HG03196 (cell line): ENCODE measurements around the gene FBXO31.
"Not testable (repeated sequence)": the region's sequence is repeated elsewhere in the genome, so short reads cannot be mapped to it uniquely, and the experiment has no call there.

ENCODE experiments used
- ATAC-seq: cut with Tn5 transposase; IDR thresholded peaks from one replicate; pipeline ENCODE4 v1.9.1; 2021; ENCODE audit not compliant: unreplicated experiment

The FBXO31 gene

DNA sequence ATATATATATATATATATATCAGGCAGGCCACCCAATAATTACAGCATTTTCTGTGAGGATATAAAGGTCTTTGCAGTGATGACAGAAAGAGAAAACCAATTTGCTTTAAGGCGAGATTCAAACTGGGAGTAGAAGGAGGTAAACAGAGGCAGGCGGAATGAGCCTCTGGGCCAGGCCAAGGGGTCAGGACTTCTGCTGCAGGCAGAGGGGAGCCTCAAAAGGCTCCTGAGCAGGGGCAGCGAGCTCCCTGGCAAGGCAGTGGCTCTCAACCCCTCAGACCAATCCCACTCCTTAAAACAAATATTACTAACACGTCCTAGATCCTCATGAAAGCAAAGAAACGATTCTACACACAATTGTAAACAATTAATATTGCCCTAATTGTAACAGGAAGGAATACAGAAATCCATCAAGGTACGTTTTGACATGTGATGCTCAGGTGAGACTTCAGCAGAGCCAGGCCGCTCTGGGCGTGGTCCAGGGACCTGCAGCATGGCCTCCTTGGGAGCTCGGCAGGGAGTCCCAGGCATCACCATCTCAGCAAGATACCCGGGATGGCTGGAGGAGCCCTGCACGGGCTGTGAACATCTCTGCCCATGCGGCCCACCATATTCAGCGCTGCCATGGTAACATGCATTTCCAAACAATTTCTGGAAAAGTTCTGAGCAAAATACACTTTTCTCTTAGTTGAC lies 18.4 kb downstream of the FBXO31 start:
- ATAC-seq: no peak

DNA sequence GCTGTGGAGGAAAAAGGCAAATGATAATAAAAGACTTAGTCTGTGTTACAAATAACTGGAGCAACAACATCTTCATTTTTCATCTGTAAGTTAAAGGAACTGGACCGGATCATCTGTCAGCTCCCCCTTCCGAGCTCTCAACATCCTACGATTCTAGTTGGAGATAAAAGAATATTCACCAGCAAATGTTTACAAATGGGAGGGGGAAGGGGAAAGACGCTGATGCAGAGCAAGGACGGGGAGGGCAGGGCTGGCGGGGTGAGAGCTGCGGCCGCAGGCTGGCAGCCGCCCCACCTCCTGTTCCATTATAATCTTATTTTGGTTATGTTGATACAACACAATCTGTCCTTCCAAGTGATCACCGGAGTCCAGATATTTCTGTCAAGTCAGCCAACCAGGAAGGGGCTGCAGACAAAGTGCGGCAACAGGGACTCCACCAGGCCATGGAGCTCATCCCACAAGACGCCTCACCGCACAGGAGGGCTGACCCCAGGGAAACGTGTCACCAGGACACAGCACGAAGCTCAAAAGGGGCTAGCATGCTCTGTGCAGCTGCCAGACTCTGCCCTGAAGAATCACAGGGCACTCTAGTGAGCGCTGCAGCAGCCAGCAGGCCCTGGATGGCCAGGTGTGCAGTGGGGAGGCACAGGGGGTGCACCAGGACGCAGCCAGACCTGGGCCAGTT lies 19.7 kb downstream of the FBXO31 start:
- ATAC-seq: no peak

GRCh38 chr16:87362828-87363559 lies 20.6 kb downstream of the FBXO31 start:
- ATAC-seq: not testable (repeated sequence)

DNA sequence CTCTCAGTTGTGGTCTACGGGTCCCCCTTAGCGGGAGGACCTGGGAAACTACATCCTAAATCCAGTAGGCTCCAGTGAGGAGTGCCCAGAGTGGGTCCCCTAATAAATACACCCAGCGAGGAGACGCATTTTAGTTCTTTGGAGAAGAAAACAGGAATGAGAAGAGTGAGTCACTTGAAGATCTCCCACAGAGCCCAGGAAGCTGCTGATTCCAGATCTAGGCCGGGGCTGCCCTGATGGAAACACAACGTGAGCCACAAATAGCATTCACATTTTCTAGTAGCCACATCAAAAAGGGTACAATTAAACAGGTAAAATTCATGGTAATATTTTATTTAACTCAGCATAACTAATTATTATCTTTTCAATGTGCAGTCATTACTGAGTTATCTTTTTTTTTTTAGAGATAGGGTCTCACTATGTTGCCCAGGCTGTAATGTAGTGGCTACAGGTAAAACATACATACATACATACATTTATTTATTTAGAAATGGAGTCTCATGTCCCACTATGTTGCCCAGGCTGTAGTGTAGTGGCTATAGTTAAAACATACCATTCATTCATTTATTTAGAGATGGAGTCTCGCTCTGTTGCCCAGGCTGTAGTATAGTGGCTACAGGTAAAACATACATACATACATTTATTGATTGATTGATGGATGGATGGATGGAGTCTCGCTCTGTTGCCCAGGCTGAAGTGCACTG lies 21.5 kb downstream of the FBXO31 start:
- no peak for ATAC-seq

DNA sequence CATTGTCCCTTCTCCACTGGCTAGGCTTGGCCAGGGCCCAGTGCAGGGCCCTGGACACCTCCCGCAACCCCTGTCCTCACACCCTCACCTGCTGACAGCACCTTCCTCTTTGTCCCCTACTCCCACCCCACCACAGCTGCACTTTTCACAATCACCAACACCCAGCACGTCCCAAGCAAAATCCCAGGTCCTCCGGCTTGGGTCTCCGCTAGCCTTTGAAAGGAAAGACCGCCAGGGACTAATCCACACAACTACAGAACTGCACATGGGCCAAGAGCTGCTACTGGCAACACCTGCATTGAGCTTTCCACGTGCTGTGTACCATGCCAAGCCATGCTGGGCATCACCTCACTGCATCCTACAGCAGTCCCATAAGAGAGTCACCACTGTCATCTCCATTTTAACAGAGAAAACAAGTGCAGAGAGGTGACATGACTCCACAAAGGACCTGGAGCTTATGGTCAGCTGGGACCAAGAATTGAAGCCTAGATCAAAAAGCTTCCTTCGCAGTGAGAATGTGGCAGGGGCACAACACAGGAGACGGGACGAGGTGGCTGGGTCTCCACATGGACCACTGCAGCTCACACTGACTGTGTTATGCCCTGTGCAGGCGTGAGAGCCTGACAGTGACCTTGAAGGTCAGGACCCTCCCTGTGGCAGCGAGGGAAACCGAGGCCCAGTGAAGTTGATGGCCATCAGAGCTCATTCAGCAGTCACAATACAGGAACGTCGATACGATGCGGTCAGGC lies 22.5 kb downstream of the FBXO31 start:
- no peak for ATAC-seq

- no peak for ATAC-seq
These were observed 24.5 kb downstream of the FBXO31 start for GRCh38 chr16:87359121-87359520.

DNA sequence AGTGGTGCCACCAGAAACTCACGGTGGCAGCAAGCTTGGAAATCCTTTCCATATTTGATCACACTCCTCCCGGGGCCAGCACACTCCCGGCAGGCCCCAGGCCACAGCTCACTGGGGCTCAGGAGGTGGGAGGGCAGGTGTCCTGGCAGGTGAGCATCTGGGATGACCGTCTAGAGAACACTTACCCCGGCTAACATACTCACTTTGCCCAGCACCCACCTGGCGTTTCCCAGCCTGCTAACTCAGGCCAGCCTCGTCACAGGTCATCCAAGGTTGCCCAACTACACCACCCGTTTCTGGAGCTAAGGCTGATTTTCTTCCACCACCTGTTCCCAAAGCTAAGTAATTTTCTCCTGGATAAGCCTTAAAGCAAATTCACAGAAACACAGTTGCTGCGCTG lies 24.9 kb downstream of the FBXO31 start:
- no peak for ATAC-seq

DNA sequence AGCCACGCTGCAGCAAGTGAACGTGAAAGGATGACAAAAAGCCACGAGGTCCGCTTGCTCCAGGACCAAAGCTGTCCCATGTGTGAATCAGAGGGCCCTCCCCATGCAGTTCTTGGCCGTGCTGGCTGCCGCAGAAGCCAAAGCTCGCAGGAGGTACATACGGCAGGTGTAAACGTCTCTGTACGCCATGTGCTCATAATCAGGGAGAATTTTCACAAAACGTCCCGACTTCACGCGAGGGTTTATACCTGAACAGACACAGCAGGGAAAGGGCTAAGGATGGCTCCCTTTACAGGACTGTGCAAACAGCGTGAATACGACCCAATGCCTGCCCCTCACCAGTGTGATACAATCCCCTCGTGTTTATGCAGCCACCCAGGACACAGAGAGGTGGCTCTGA lies 25.3 kb downstream of the FBXO31 start:
- ATAC-seq: no peak

- no peak for ATAC-seq
These were observed 27.1 kb downstream of the FBXO31 start for GRCh38 chr16:87356491-87356853.

DNA sequence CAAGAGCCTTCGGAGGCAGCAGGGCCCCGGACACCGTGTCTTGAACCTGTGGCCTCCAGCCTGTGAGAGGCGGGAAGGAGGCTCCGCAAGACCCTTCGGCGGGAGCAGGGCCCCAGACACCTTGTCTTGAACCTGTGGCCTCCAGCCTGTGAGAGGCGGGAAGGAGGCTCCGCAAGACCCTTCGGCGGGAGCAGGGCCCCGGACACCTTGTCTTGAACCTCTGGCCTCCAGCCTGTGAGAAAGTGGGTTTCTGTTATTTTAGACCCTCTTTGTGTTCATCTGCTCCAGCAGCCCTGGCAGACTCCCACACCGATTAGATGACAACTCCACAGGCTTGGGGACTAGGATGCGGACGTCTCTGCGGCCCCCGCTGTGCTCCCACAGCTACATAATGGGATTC lies 30.0 kb downstream of the FBXO31 start:
- no peak for ATAC-seq

DNA sequence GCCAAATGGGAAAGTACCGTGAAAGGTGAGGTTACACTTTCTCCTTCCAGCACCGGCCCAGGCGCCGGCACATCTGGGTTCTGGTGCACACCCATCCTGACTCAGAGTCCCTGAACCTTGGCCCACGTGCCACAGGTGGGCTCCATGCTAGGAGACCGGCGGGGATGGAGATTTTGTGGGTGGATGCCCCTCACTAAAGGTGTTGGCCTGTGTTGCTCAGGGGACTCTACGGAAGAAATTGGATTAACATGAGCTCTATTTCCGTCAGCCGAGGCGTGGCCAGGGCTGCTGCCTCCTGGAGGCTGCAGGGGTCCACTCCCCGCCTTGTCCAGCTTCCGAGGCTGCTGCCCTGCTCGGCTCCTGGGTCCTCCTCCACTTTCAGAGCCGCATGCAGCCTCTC lies 30.8 kb downstream of the FBXO31 start:
- no peak for ATAC-seq

- ATAC-seq: no peak
These were observed 32.3 kb downstream of the FBXO31 start for GRCh38 chr16:87351320-87351698.

DNA sequence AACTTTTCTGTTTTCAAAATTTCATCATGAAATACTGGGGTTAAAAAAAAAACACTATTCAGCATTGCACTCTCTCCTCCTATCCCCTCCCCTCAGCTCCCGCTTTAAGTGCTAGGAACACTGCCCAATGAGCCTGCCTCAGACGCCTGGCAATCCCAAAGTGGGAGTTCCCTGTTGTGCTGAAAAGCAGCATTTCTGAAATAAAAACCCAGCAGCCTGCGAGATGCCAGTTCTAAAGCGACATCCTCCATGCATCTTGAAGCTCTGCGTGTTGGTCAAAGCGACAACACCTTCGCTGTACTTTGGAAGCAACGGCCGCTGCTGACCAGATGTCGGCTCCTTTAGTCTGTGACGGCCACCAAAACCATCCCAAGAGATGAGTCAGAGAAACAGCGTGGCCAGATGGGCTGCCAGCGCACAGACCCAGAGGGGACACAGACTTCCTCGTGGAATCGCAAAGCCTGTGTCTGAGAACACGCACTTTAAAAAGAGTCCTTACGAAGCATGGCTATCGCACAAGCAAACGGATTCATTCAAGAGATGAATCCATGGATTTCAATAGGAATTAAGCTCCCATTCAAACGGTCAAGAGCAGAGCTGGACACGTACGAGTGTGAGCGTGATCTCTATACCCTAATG lies 32.8 kb downstream of the FBXO31 start:
- ATAC-seq: no peak

GRCh38 chr16:87350031-87350430 lies 33.5 kb downstream of the FBXO31 start:
- ATAC-seq: no peak

DNA sequence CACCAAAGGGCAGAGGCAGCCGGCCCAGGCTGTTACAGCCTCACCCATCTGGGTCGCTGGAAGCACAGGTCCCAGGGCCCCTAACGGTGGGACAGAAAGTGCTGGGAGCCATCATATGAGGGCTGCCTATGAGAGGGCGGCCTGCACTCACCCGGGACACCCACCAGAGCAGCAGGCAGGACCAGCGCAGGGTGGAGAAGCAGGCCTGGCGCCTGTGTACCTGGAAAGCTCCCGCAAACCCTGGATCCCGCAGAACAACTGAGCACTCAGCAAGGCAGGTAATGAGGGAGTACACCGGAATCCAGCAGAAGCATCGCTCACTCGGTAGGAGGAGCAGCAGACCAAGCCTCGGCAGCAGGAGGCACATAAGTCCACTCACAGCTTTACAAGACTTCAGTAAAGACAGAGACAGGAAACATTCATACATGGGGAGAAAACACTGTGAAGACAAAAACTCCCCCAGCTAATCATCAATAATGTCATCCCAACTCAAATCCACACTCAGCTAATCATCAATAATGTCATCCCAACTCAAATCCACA lies 34.9 kb downstream of the FBXO31 start:
- ATAC-seq: no peak

- ATAC-seq: no peak
These were observed 35.5 kb downstream of the FBXO31 start for GRCh38 chr16:87347932-87348615.

DNA sequence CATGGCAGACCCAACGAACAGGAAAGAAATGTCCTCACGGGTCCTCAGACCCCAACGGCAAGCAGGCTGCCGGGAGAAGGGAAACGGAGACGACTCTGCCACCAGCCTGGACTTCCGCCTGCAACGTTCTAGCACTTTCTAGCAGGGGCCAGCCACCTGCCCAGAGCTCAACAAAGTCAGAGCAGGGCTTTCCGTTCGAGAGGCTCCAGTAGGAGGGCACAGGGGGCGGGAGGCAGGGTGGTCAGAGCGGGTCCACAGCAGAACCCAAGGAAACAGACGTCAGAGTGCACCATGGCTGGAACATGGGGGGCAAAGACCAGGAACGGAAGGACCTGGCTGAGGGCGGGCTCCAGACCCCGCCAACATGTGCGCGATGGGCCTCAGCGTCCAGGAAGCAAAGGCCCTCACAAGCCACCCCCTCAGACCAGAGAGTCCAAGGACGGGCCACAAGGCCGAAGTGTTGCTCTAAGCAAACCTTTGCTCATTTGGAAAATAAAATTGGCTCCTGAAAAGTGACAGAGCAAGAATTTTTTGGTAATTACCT lies 37.0 kb downstream of the FBXO31 start:
- ATAC-seq: no peak

DNA sequence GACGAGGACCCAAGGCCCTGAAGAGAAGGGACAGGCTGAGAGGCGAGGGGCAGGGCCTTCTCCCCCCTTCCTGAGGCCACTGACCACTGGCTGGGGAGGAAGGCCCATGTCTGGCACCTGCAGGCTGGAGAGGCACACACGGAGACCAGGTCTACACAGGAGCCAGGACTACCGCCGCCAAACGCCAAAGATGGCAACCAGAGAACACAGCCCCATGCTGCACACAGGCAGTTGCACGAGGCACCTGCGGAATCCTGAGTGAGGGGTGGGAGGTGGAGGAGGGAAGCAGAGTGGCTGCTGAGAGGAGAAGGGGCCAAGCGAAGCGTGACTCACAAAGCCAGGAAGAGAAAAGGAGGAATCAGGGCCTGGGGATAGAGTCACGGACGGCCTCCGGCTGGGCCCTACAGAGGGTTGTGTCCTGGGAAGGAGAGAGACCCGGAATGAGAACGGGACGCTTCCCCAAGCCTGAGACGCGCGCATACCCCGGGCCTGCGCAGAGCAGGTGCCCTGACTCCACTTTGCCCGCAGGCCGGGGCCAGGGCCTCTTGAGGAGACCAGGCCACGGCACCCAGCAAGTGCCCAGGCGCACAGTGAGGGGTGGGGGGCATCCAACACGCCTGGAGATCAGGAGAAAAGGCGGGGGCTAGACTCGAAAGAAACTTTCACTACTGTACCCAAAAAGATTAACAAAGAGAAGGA lies 37.7 kb downstream of the FBXO31 start:
- no peak for ATAC-seq
